ENCODE results near the gene ASTE1. TPM values are rescaled to one million over a fixed set of nuclear protein-coding genes. Genes with fewer than 3 reads are reported as not detected.
"Not testable (repeated sequence)": the region's sequence is repeated elsewhere in the genome, so short reads cannot be mapped to it uniquely, and the experiment has no call there.

The ASTE1 gene
- total RNA-seq, 4 donors from 2014 or later = 5.0 to 9.0 (median 7.6) TPM

- TF ChIP-seq POLR2A (IDR thresholded peaks at IDR 0.05) (no peak), CTCF (IDR thresholded peaks at IDR 0.05) (no peak)
- intact Hi-C loops (cut with DNase I; ENCODE audit: low total_unique reads) = no loop called here
- no peak overlapping the region for H3K4me3 ChIP-seq (ENCODE audit: low read depth, poor library complexity, severe bottlenecking)
- no peak for DNase-seq (ENCODE audit: low spot score in 2 of 2)
- 80 to 82% methylated on average over 3 of the region's 3 CpGs for WGBS, 2 donors
Measured at GRCh38 chr3:131053043-131053859, 26.6 kb upstream of the ASTE1 start.

GRCh38 chr3:131050001-131050400 lies 23.4 kb upstream of the ASTE1 start:
- no peak overlapping the region for H3K4me3 ChIP-seq (ENCODE audit: low read depth, poor library complexity, severe bottlenecking)
- intact Hi-C loops (cut with DNase I; ENCODE audit: low total_unique reads) = no loop called here
- TF ChIP-seq CTCF (IDR thresholded peaks at IDR 0.05) = no peak
- no peak for DNase-seq (ENCODE audit: low spot score in 2 of 2)
- 72 to 78% methylated on average over 3 of the region's 3 CpGs for WGBS, 2 donors

- 84 to 92% methylated on average over 7 of the region's 7 CpGs for WGBS, 2 donors
Measured at GRCh38 chr3:131048030-131048429, 21.4 kb upstream of the ASTE1 start.

GRCh38 chr3:131047582-131047981 lies 21.0 kb upstream of the ASTE1 start:
- intact Hi-C loops (cut with DNase I; ENCODE audit: low total_unique reads) = no loop called here
- TF ChIP-seq POLR2A (IDR thresholded peaks at IDR 0.05) = no peak
- TF ChIP-seq CTCF (IDR thresholded peaks at IDR 0.05) = no peak
- no peak overlapping the region for H3K4me3 ChIP-seq (ENCODE audit: low read depth, poor library complexity, severe bottlenecking)
- DNase-seq (ENCODE audit: low spot score in 2 of 2) = no peak
- 97 to 100% methylated on average over 2 of the region's 2 CpGs for WGBS, 2 donors

More at GRCh38 chr3:131048030-131048429, 21.4 kb upstream of the ASTE1 start:
- intact Hi-C loops (cut with DNase I; ENCODE audit: low total_unique reads) = no loop called here
- no peak overlapping the region for H3K4me3 ChIP-seq (ENCODE audit: low read depth, poor library complexity, severe bottlenecking)
- DNase-seq (ENCODE audit: low spot score in 2 of 2) = no peak
- no peak for TF ChIP-seq POLR2A (IDR thresholded peaks at IDR 0.05)
- TF ChIP-seq CTCF (IDR thresholded peaks at IDR 0.05) = no peak

GRCh38 chr3:131042271-131042985 lies 15.8 kb upstream of the ASTE1 start:
- 84 to 90% methylated on average over 9 to 10 of the region's 10 CpGs for WGBS, 2 donors
- intact Hi-C loops (cut with DNase I; ENCODE audit: low total_unique reads); DNase-seq (ENCODE audit: low spot score in 2 of 2): not testable (repeated sequence)

GRCh38 chr3:131038326-131038725 lies 11.7 kb upstream of the ASTE1 start:
- no peak overlapping the region for H3K4me3 ChIP-seq (ENCODE audit: low read depth, poor library complexity, severe bottlenecking)
- no peak for DNase-seq (ENCODE audit: low spot score in 2 of 2)
- WGBS, 2 donors = 58 to 62% methylated on average over 2 of the region's 2 CpGs
- TF ChIP-seq POLR2A (IDR thresholded peaks at IDR 0.05) = no peak
- TF ChIP-seq CTCF (IDR thresholded peaks at IDR 0.05) = no peak
- intact Hi-C loops (cut with DNase I; ENCODE audit: low total_unique reads) = no loop called here

More at GRCh38 chr3:131042271-131042985, 15.8 kb upstream of the ASTE1 start:
- H3K4me3 ChIP-seq (ENCODE audit: low read depth, poor library complexity, severe bottlenecking) = not testable (repeated sequence)
